ENCODE results near the gene CCL5. TPM values are rescaled to one million over a fixed set of nuclear protein-coding genes. Genes with fewer than 3 reads are reported as not detected.

CCL5 gene
- total RNA-seq, 5 donors from 2014 or later (not counting 1 experiment from before 2014, with no cell fraction given) = 124 to 557 (median 298) TPM

DNA sequence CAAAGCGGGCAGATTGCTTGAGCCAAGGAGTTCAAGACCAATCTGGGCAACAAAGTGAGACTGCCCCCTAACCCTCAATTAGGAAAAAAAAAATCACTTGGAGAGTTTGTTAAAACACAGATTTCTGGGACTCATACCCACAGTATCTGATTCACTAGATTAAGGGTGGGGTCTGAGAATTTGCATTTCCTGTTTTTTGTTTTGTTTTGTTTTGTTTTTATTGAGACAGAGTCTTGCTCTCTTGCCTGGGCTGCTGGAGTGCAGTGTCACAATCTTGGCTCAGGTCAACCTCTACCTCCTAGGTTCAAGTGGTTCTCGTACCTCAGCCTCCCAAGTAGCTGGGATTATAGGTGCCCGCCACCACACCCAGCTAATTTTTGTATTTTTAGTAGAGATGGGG is 12.6 kb downstream of the CCL5 start:
- Mint-ChIP-seq H3K27me3 (no peaks in the 10 kb centered on the region), H3K9me3 (no peaks in the 10 kb centered on the region), H3K4me3 (no peak overlapping the region), H3K36me3 (peaks cover 9% of the 10 kb centered on the region), H3K4me1 (peaks cover 24 to 31% (median 30%) of the 10 kb centered on the region in 3 donors), H3K27ac (peak overlapping the region in 1 of 2 donors; percentile 25)
- peaks cover 7 to 21% of the 10 kb centered on the region in 2 experiments for H3K4me1 ChIP-seq (ENCODE audit: control insufficient read depth in 1 of 2, extremely low read depth in 1 of 2, insufficient read depth in 2 of 2, low read length in 2 of 2)
- DNase-seq (no peak), ATAC-seq (replicated peaks in 1 of 4) (no peak)
- no peaks in the 10 kb centered on the region for H3K27me3 ChIP-seq (replicated peaks in 1 of 2; ENCODE audit: control insufficient read depth in 2 of 2, extremely low read depth in 1 of 2, insufficient read depth in 2 of 2, low read length in 1 of 2)
- WGBS (ENCODE audit: insufficient coverage) = 80% methylated on average over 1 of the region's 3 CpGs
- no peak overlapping the region for H3K4me3 ChIP-seq (ENCODE audit: control insufficient read depth in 1 of 2, extremely low read depth in 1 of 2, low read length in 1 of 2)
- POLR2A ChIA-PET = no interaction called here
- H3K27ac ChIP-seq (ENCODE audit: low read length) = no peak overlapping the region
- H3K9me3 ChIP-seq = no peaks in the 10 kb centered on the region
- peaks cover 3 to 5% of the 10 kb centered on the region in 2 donors for H3K36me3 ChIP-seq (ENCODE audit: control insufficient read depth in 2 of 2, extremely low read depth in 1 of 2, insufficient read depth in 1 of 2, low read length in 1 of 2)
- CTCF ChIA-PET = no interaction called here

GRCh38 chr17:35866341-35866950 is 13.7 kb downstream of the CCL5 start:
- Histone ChIP-seq H3K27ac (ENCODE audit: low read length) (no peak overlapping the region), H3K4me3 (ENCODE audit: control insufficient read depth in 1 of 2, extremely low read depth in 1 of 2, low read length in 1 of 2) (no peak overlapping the region), H3K9me3 (no peaks in the 10 kb centered on the region), H3K4me1 (ENCODE audit: control insufficient read depth in 1 of 2, extremely low read depth in 1 of 2, insufficient read depth in 2 of 2, low read length in 2 of 2) (peaks cover 5 to 12% of the 10 kb centered on the region in 2 experiments), H3K27me3 (replicated peaks in 1 of 2; ENCODE audit: control insufficient read depth in 2 of 2, extremely low read depth in 1 of 2, insufficient read depth in 2 of 2, low read length in 1 of 2) (no peaks in the 10 kb centered on the region), H3K36me3 (ENCODE audit: control insufficient read depth in 2 of 2, extremely low read depth in 1 of 2, insufficient read depth in 1 of 2, low read length in 1 of 2) (peaks cover 0 to 3% of the 10 kb centered on the region in 2 donors)
- ChIA-PET CTCF (interaction anchor here in 1 of 2 donors (0.6 kb wide), 1 partner anchor 16 kb away, joined by 4 read pairs; no protein-coding TSS in a partner anchor), POLR2A (no interaction called here)
- ATAC-seq (replicated peaks in 1 of 4) = no peak
- Mint-ChIP-seq H3K27me3 (no peaks in the 10 kb centered on the region), H3K36me3 (peaks cover 6% of the 10 kb centered on the region), H3K27ac (no peak overlapping the region), H3K4me3 (no peak overlapping the region), H3K9me3 (no peaks in the 10 kb centered on the region), H3K4me1 (peaks cover 19 to 25% (median 23%) of the 10 kb centered on the region in 3 donors)
- DNase-seq = no peak
- WGBS (ENCODE audit: insufficient coverage) = no CpG with 5 or more reads among the region's 1 CpG

DNA sequence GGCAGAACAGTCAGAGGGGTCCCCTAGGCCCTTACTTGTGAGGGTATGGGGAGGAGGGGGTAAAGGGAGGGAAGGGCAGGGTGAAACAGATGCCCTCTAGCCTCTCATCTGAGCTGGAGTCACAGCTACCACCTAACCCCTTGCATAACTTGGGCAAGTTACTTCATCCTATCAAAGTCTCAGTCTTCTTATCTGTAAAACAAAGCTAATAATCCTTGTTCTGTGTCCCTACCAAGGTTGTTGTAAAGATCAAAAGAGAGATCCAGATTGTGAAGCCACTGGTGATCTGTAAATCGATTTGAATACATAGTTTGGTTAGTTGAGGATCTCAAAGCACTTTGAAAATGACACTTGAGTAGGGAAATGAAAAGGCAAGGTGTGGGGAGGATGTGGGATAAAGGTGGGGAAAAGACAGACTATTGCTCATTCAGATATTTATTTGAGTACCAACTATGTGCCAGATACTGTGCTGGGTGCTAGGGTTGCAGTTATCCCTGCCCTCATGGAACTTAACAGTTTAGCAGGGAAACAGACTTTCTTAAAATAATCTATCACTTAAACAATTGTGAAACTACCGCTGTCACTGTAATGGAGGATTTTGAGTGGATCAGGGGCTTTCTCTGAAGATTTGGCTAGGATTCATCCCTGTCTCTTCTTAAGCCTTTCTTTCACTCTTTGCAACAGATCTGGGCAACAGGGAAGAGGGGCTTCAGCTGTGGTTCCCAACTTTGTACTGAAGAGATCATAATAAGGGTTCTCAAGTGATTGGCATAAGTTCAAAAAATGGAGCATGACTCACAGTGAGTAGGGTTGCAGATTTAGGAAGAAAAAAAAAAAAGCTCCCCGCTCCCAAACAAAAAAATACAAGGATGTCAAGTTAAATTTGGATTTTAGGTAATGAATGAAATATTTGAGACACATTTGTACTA is 14.5 kb downstream of the CCL5 start:
- H3K9me3 Mint-ChIP-seq = no peaks in the 10 kb centered on the region
- ChIA-PET POLR2A (no interaction called here), CTCF (no interaction called here)
- Histone ChIP-seq H3K36me3 (ENCODE audit: control insufficient read depth in 2 of 2, extremely low read depth in 1 of 2, insufficient read depth in 1 of 2, low read length in 1 of 2) (peaks cover 0 to 3% of the 10 kb centered on the region in 2 donors), H3K9me3 (no peaks in the 10 kb centered on the region), H3K27ac (ENCODE audit: low read length) (no peak overlapping the region), H3K4me1 (ENCODE audit: control insufficient read depth in 1 of 2, extremely low read depth in 1 of 2, insufficient read depth in 2 of 2, low read length in 2 of 2) (peaks cover 0 to 9% of the 10 kb centered on the region in 2 experiments), H3K4me3 (ENCODE audit: control insufficient read depth in 1 of 2, extremely low read depth in 1 of 2, low read length in 1 of 2) (no peak overlapping the region), H3K27me3 (replicated peaks in 1 of 2; ENCODE audit: control insufficient read depth in 2 of 2, extremely low read depth in 1 of 2, insufficient read depth in 2 of 2, low read length in 1 of 2) (no peaks in the 10 kb centered on the region)
- no peaks in the 10 kb centered on the region for H3K27me3 Mint-ChIP-seq
- ATAC-seq (replicated peaks in 1 of 4) (no peak), DNase-seq (no peak)
- peaks cover 11 to 17% (median 15%) of the 10 kb centered on the region in 3 donors for H3K4me1 Mint-ChIP-seq
- no peak overlapping the region for H3K4me3 Mint-ChIP-seq
- H3K27ac Mint-ChIP-seq = peak overlapping the region in 1 of 2 donors; percentile 34
- WGBS (ENCODE audit: insufficient coverage) = 29% methylated on average over 1 of the region's 3 CpGs
- peaks cover 9% of the 10 kb centered on the region for H3K36me3 Mint-ChIP-seq

DNA sequence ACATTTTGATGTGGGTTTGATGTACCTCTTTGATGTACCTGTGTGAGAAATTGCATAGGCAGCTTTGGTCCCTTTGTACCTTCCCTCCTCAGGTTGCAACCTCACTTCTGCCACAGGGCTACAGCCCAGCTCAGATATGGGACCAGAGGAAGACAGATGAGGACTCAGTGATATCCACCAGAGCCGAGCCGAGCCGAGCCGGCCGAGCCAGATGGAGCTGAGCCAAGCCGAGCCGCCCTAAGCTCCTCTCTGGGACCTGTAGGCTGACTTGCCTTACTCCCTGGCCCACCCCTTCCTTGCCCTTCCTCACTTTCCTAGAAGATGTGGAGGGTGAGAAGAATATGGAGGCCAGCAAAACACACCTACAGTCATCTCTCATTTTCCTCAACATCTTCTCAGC is 15.3 kb downstream of the CCL5 start:
- Mint-ChIP-seq H3K27ac (no peak overlapping the region), H3K36me3 (peaks cover 9% of the 10 kb centered on the region)
- POLR2A ChIA-PET = no interaction called here

GRCh38 chr17:35856603-35857002 is 23.6 kb downstream of the CCL5 start:
- H3K27ac Mint-ChIP-seq = peak overlapping the region in 1 of 2 donors; percentile 73
- no peak for ATAC-seq (replicated peaks in 1 of 4)
- peaks cover 5 to 11% (median 5%) of the 10 kb centered on the region in 3 donors for H3K4me1 Mint-ChIP-seq
- no peaks in the 10 kb centered on the region for H3K27me3 Mint-ChIP-seq
- 80% methylated on average over 1 of the region's 2 CpGs for WGBS (ENCODE audit: insufficient coverage)
- CTCF ChIA-PET = no interaction called here
- H3K9me3 Mint-ChIP-seq = no peaks in the 10 kb centered on the region
- Histone ChIP-seq H3K36me3 (ENCODE audit: control insufficient read depth in 2 of 2, extremely low read depth in 1 of 2, insufficient read depth in 1 of 2, low read length in 1 of 2) (peaks cover 4 to 5% of the 10 kb centered on the region in 2 donors), H3K27me3 (replicated peaks in 1 of 2; ENCODE audit: control insufficient read depth in 2 of 2, extremely low read depth in 1 of 2, insufficient read depth in 2 of 2, low read length in 1 of 2) (no peaks in the 10 kb centered on the region), H3K4me1 (ENCODE audit: control insufficient read depth in 1 of 2, extremely low read depth in 1 of 2, insufficient read depth in 2 of 2, low read length in 2 of 2) (no peaks in the 10 kb centered on the region), H3K4me3 (ENCODE audit: control insufficient read depth in 1 of 2, extremely low read depth in 1 of 2, low read length in 1 of 2) (no peak overlapping the region), H3K9me3 (no peaks in the 10 kb centered on the region), H3K27ac (ENCODE audit: low read length) (no peak overlapping the region)
- POLR2A ChIA-PET = interaction anchor here in 1 of 2 donors (0.6 kb wide), 1 partner anchor 26 kb away, joined by 3 read pairs; no protein-coding TSS in a partner anchor
- peaks cover 13% of the 10 kb centered on the region for H3K36me3 Mint-ChIP-seq
- H3K4me3 Mint-ChIP-seq = no peak overlapping the region
- no peak for DNase-seq

More for the DNA sequence above, 15.3 kb downstream of the CCL5 start:
- Histone ChIP-seq H3K36me3 (ENCODE audit: control insufficient read depth in 2 of 2, extremely low read depth in 1 of 2, insufficient read depth in 1 of 2, low read length in 1 of 2) (peaks cover 0 to 3% of the 10 kb centered on the region in 2 donors), H3K4me1 (ENCODE audit: control insufficient read depth in 1 of 2, extremely low read depth in 1 of 2, insufficient read depth in 2 of 2, low read length in 2 of 2) (peaks cover 0 to 9% of the 10 kb centered on the region in 2 experiments), H3K27ac (ENCODE audit: low read length) (no peak overlapping the region), H3K27me3 (replicated peaks in 1 of 2; ENCODE audit: control insufficient read depth in 2 of 2, extremely low read depth in 1 of 2, insufficient read depth in 2 of 2, low read length in 1 of 2) (no peaks in the 10 kb centered on the region), H3K4me3 (ENCODE audit: control insufficient read depth in 1 of 2, extremely low read depth in 1 of 2, low read length in 1 of 2) (no peak overlapping the region), H3K9me3 (no peaks in the 10 kb centered on the region)
- Mint-ChIP-seq H3K9me3 (no peaks in the 10 kb centered on the region), H3K27me3 (no peaks in the 10 kb centered on the region), H3K4me3 (no peak overlapping the region), H3K4me1 (peaks cover 11 to 17% (median 15%) of the 10 kb centered on the region in 3 donors)
- ATAC-seq (replicated peaks in 1 of 4) (peak in 1 of 4 experiments; percentile 44), DNase-seq (no peak)
- CTCF ChIA-PET = interaction anchor here in 1 of 2 donors (1.2 kb wide), 1 partner anchor 16 kb away, joined by 3 read pairs; no protein-coding TSS in a partner anchor
- no CpG with 5 or more reads among the region's 7 CpGs for WGBS (ENCODE audit: insufficient coverage)

DNA sequence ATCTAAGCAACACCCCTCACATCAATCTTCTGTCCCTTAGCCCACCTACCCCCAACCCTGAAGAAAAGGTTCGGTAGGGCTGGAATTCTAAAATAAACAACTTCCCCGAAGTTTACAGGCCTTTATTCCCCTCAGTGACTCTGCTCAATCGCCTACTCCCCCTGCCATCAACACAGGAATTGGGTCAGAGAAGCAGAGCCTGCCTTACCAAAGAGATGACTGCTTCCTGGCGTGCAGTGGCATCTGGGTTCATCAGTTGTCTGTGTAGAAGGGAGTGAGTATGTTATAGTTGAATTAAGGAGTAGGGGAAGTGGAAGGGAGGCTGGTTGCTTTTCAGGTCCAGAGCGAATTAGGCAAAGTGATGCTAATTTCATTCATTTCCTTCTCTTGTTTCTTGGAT is 24.2 kb downstream of the CCL5 start:
- ATAC-seq (replicated peaks in 1 of 4) = no peak
- H3K27ac ChIP-seq (ENCODE audit: low read length) = no peak overlapping the region
- no peaks in the 10 kb centered on the region for H3K27me3 ChIP-seq (replicated peaks in 1 of 2; ENCODE audit: control insufficient read depth in 2 of 2, extremely low read depth in 1 of 2, insufficient read depth in 2 of 2, low read length in 1 of 2)
- Mint-ChIP-seq H3K27me3 (no peaks in the 10 kb centered on the region), H3K27ac (peak overlapping the region; percentile 47 to 50), H3K4me3 (no peak overlapping the region), H3K36me3 (peaks cover 15% of the 10 kb centered on the region), H3K9me3 (no peaks in the 10 kb centered on the region), H3K4me1 (peaks cover 5 to 11% (median 9%) of the 10 kb centered on the region in 3 donors)
- WGBS (ENCODE audit: insufficient coverage) = 88% methylated on average over 2 of the region's 5 CpGs
- no peaks in the 10 kb centered on the region for H3K9me3 ChIP-seq
- CTCF ChIA-PET = no interaction called here
- POLR2A ChIA-PET = no interaction called here
- peaks cover 4 to 5% of the 10 kb centered on the region in 2 donors for H3K36me3 ChIP-seq (ENCODE audit: control insufficient read depth in 2 of 2, extremely low read depth in 1 of 2, insufficient read depth in 1 of 2, low read length in 1 of 2)
- H3K4me3 ChIP-seq (ENCODE audit: control insufficient read depth in 1 of 2, extremely low read depth in 1 of 2, low read length in 1 of 2) = no peak overlapping the region
- no peaks in the 10 kb centered on the region for H3K4me1 ChIP-seq (ENCODE audit: control insufficient read depth in 1 of 2, extremely low read depth in 1 of 2, insufficient read depth in 2 of 2, low read length in 2 of 2)
- no peak for DNase-seq
